GM21825 (cell line): Measurements from ENCODE around the gene CACNA2D1.

Experiments used
- ATAC-seq: cut with Tn5 transposase; IDR thresholded peaks from one replicate; pipeline ENCODE4 v1.9.1; 2021; ENCODE audit warnings: mild to moderate bottlenecking, moderate library complexity; ENCODE audit not compliant: unreplicated experiment

The CACNA2D1 gene

GRCh38 chr7:82234457-82235049, 209.0 kb downstream of the CACNA2D1 start:
- no peak for ATAC-seq

GRCh38 chr7:82230811-82231581, 212.6 kb downstream of the CACNA2D1 start:
- ATAC-seq: no peak

DNA sequence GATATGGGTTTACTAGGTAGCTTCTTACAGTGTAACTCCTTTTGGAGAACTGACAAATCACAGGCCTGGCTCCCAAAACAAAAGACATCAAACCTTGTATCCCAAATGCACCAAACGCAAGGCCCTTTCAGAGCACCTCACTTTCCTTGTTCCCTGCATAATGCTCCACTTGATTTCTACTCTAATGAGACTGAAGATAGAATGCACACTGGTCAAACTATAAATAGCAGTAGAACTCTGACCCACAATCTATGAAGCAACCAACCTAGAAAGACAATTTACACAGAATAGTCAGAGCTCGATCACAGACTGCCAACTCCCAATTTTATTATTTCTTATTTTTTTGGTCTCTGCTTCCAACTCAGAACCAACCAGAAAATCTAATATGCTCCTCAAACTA, 214.4 kb downstream of the CACNA2D1 start:
- no peak for ATAC-seq

GRCh38 chr7:82226191-82226590, 217.4 kb downstream of the CACNA2D1 start:
- ATAC-seq: no peak

- no peak for ATAC-seq
These were observed 219.0 kb downstream of the CACNA2D1 start for GRCh38 chr7:82224529-82224928.

- ATAC-seq: no peak
These were observed 220.0 kb downstream of the CACNA2D1 start for GRCh38 chr7:82223580-82223979.

DNA sequence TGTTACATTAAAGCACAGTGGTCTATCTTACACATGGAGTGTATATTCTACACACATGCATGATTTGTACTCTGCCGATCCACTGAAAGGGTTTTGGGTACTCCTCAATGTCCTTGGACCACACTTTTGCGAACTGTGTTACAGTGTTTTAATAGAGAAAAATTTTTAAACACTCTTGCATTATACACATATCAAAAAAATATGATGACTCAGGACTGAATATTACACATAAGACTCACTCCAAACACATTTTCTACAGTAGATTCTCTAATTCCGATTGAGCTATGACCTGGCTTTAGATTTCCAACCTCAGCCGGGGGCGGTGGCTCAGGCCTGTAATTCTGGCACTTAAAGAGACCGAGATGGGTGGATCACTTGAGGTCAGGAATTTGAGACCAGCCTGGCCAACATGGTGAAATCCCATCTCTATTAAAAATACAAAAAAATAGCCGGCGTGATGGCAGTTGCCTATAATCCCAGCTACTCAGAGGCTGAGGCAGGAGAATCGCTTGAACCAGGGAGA, 222.4 kb downstream of the CACNA2D1 start:
- ATAC-seq: no peak

DNA sequence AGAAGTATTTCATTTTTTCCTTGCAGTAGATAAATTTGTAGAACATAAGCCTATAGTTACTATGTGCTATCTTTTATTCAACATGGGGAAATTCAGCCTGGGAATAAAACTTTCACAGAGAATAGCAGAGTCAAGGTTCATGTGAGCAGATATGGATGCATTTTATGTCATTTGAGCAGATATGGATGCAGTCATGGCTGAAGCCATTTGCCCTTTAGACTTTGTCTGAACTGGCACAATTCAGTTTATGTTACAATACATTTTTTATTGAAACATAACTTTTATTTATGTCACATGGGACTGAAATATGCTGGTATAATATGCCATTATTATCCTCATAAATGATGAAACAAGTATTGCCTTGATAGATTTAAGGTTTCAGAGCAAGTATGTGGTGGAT, 231.1 kb downstream of the CACNA2D1 start:
- no peak for ATAC-seq

DNA sequence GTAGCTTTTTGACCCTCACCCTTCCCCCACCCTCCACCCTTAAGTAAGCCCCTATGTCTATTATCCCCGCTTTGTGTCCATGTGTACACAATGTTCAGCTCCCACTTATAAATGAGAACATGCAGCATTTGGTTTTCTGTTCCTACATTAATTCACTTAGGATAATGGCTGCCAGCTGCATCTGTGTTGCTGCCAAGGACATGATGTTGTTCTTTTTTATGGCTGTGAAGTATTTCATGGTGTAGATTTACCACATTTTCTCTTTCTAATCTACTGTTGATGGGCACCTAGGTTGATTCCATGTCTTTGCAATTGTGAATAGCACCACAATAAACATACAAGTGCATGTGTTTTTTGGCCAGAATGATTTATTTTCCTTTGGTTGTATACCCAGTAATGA, 232.2 kb downstream of the CACNA2D1 start:
- ATAC-seq: no peak

DNA sequence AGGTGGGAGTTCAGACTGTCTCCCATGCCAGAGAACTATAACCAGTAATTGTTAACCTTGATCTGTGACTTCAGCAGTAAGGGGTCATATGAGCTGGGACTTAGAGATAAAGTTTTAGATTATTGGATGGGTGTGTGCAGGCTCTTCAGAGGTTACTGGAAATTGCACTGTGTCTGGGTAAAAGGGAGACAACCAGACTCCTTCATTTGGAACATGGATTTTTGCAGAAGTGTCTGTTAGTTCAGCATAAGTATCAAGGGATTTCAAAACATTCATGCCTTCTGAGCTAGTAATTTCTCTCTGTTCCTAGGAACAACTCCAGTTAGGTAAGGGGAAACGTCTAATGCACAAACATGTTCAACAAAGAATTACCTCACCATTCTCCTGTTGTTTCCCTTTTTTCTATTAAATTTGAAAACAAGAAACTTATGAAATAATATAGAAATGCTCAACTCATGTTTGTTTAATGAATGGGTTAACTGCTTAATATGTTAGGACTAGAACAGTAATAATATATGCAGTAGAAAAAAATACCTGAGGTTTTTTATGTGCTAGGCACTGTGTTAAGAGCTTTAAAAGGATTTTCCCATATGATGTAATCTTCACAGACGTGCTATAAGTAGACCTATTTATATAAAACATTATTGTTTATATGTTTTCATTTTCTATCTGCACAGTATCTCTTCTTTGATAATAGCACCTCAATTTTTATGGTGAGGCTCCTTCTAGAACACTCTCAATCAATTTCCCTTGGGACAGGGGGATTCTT, 233.0 kb downstream of the CACNA2D1 start:
- no peak for ATAC-seq

GRCh38 chr7:82209179-82209747, 234.3 kb downstream of the CACNA2D1 start:
- ATAC-seq: no peak

GRCh38 chr7:82204694-82205093, 238.9 kb downstream of the CACNA2D1 start:
- no peak for ATAC-seq

DNA sequence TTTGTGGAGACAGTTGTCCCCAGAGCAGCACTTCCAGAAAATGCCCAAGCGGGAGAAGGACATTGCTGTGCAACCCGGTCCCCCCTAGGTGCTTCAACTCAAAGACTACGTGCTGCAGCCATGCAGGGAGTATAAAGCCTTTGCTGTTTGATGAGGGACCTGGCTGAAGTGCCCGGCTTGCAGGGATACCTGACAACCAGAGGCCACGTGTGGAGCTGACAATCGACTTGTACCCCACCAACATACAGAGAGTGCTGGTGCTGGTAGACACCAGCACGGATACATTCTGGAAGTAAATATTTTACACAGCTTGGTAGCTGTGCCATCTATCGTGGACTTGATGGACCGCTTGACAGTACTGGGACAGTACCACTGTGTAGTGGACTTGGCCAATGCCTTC, 240.6 kb downstream of the CACNA2D1 start:
- ATAC-seq: no peak

DNA sequence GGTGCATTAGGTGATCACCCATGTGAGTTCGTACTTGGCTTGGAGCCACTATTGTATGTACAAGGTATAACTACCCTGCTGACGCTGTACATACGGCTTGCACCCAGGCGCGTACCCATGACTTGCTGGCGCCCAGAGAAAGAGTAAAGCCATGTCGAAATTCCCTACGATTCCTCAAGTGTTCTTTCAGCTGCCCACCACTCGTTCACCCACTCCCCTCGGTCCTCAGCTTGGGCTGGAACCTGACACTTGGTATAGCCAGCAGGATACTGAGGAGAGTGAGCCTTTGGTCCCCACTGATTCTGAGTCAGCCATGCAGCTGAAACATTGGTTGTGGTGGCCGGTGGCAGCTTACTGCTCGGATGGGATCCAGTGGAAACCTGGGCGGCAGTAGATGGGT, 241.5 kb downstream of the CACNA2D1 start:
- ATAC-seq: no peak

GRCh38 chr7:82200601-82201000, 243.0 kb downstream of the CACNA2D1 start:
- ATAC-seq: no peak

GRCh38 chr7:82194016-82194643, 249.4 kb downstream of the CACNA2D1 start:
- no peak for ATAC-seq

DNA sequence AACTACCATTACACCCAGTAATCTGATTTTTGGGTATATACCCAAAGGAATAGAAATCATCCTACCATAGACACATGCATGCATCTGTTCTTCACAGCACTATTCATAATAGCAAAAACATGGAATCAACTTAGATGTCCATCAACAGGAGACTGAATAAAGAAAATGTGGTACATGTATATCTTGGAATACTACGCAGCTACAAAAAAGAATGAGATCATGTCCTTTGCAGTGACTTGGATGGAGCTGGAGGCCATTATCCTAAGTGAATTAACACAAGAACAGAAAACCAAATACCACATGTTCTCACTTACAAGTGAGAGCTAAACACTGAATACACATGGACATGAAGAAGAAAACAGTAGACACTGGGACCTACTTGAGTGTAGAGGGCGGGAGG, 254.9 kb downstream of the CACNA2D1 start:
- no peak for ATAC-seq

- ATAC-seq: no peak
These were observed 258.1 kb downstream of the CACNA2D1 start for GRCh38 chr7:82185443-82185842.

DNA sequence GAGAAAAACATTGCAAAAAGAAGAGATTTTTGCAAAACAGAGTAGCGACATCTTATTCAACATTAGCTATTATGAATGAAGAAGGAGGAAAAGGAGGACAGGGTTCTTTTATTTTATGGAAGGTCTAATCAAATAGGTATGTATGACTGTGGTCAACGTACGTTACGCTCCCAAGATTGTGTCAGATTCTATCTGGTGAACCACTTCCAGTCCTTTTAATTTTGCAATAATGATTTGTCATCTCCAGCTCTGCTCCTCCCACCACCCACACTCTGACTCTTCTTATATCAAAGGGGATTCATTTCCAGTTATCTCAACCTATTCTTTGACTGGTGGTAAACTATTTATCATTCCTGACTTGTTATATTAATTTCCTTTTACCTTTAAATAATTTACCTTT, 259.9 kb downstream of the CACNA2D1 start:
- ATAC-seq: no peak

DNA sequence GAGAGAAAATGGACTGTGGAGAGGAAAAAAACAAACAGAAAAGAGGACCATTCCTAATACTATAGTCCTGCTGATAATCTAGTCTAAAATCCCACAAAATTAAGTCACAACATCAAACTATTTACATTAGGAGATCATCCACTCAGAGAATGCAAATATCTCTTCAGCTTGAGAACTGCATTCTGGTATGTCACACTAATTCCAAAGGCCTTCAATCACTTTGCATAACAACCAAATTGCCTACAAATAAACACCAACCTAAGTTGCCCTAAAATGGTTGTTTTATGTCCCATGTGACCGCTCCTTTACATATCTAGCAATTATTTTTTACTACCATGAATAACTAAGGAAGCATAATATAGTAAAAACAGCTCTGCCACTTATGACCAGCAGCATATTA, 264.3 kb downstream of the CACNA2D1 start:
- no peak for ATAC-seq

GRCh38 chr7:82175319-82175718, 268.3 kb downstream of the CACNA2D1 start:
- no peak for ATAC-seq
